Right lobe of liver (tissue), 6 donors: Measurements from ENCODE around the gene C3orf38. TPM values are rescaled to one million over a fixed set of nuclear protein-coding genes. Genes with fewer than 3 reads are reported as not detected.
"Not testable (repeated sequence)": the region's sequence is repeated elsewhere in the genome, so short reads cannot be mapped to it uniquely, and the experiment has no call there.

Experiments used
- ATAC-seq, 4 donors: fragments of 200-7000 bp; cut with Tn5 transposase; one replicate each; pipeline ENCODE4 v1.9.1; 2020; ENCODE audit warnings: mild to moderate bottlenecking in 4 of 4, moderate library complexity in 4 of 4
- DNase-seq, 3 donors: peaks; one replicate each; pipeline ENCODE4 v3.0.0-alpha.2; 2020
- H3K27ac ChIP-seq, 3 donors: fragments of 200-600 bp; one replicate each; pipeline ENCODE4 v1.8.0; 2022
- H3K27me3 ChIP-seq, 2 donors: fragments of 200-600 bp; one replicate each; pipeline ENCODE4 v1.8.0; 2022
- H3K36me3 ChIP-seq, 4 donors: fragments of 200-600 bp; sonication (generic) in 1 of 4; one replicate each; pipeline versions ENCODE4 v1.5.1 to v1.8.0; 2017 to 2022; ENCODE audit warnings: control low read depth in 1 of 4
- H3K4me1 ChIP-seq, 4 donors: fragments of 200-600 bp; sonication (generic) in 1 of 4; one replicate each; pipeline versions ENCODE4 v1.5.1 to v1.8.0; 2017 to 2022; ENCODE audit warnings: control low read depth in 1 of 4
- H3K4me3 ChIP-seq, 3 donors: fragments of 200-600 bp; one replicate each; pipeline ENCODE4 v1.8.0; 2022
- H3K9me3 ChIP-seq, 4 donors: fragments of 200-600 bp; sonication (generic) in 1 of 4; one replicate each; pipeline versions ENCODE4 v1.5.1 to v1.8.0; 2017 to 2022; ENCODE audit warnings: control low read depth in 1 of 4
- POLR2A ChIP-seq: fragments of 450-650 bp; IDR thresholded peaks from one replicate; pipeline ENCODE4 v1.6.1; 2017; ENCODE audit warnings: antibody characterized with exemption, mild to moderate bottlenecking
- WGBS: methylation state at CpG from one replicate; pipeline ENCODE4 v1.1.6; 2018; ENCODE audit warnings: low coverage, low lambda C conversion rate; ENCODE audit not compliant: insufficient coverage; ENCODE audit errors: missing lambda C conversion rate; 5-methylcytosine and 5-hydroxymethylcytosine counted together
- intact Hi-C, 2 donors: fragments of 100-400 bp; cut with DNase I; formaldehyde crosslinking; loops; one replicate each; pipeline versions ENCODE4 v1.11.2 to v1.14.1; 2022
- total RNA-seq, 6 experiments: library from RNA; depleted of rRNA in 2 of 6; stranded (reverse); fragments of >200 nt in 2 of 6; fragmentation: NEBNext Ultra II Directional in 3 of 6; extraction: Animal tissue kit (Norgen Biotek cat#: 25700) in 3 of 6; gene quantifications; one replicate each; pipeline versions ENCODE4 v1.1.0 to v1.2.4, GENCODE V29; 2016 to 2023
- TF ChIP-seq, protein P1 (sequence below), 4 donors: fragments of 200-600 bp in 3 of 4; fragments of 450-650 bp in 1 of 4; IDR thresholded peaks; one replicate each; pipeline versions ENCODE4 v1.5.1 to v1.8.0; 2016 to 2022; ENCODE audit warnings: antibody characterized with exemption in 4 of 4, mild to moderate bottlenecking in 2 of 4
- donor health status: DM: no; HTN: yes; CAD: no.
- donor health status: DM: no; HTN: no; CAD: no.
- donor health status: DM: no; HTN: no; CAD: no.
- donor health status: DM: no; HTN: yes; CAD: no.
- donor health status: DM: no; HTN: yes; CAD: no.

The C3orf38 gene
- total RNA-seq, 6 experiments from 2014 or later: 7.6 to 10.7 (median 9.0) TPM

GRCh38 chr3:88113311-88114162, 36.2 kb upstream of the C3orf38 start:
- no peaks in the 10 kb centered on the region for H3K4me1 ChIP-seq
- no peak overlapping the region for H3K4me3 ChIP-seq
- ATAC-seq (peak; percentile 92 to 94 (median 93)), DNase-seq (peak in 1 of 3 donors; percentile 49)
- no peaks in the 10 kb centered on the region for H3K9me3 ChIP-seq
- H3K36me3 ChIP-seq: peaks cover 0 to 4% (median 0%) of the 10 kb centered on the region in 4 donors
- TF ChIP-seq POLR2A: no peak
- TF ChIP-seq, protein P1, sequence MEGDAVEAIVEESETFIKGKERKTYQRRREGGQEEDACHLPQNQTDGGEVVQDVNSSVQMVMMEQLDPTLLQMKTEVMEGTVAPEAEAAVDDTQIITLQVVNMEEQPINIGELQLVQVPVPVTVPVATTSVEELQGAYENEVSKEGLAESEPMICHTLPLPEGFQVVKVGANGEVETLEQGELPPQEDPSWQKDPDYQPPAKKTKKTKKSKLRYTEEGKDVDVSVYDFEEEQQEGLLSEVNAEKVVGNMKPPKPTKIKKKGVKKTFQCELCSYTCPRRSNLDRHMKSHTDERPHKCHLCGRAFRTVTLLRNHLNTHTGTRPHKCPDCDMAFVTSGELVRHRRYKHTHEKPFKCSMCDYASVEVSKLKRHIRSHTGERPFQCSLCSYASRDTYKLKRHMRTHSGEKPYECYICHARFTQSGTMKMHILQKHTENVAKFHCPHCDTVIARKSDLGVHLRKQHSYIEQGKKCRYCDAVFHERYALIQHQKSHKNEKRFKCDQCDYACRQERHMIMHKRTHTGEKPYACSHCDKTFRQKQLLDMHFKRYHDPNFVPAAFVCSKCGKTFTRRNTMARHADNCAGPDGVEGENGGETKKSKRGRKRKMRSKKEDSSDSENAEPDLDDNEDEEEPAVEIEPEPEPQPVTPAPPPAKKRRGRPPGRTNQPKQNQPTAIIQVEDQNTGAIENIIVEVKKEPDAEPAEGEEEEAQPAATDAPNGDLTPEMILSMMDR (IDR thresholded peaks at IDR 0.05): peak; percentile 67 to 76 (median 68)
- 38% methylated on average over 5 of the region's 5 CpGs for WGBS
- no peaks in the 10 kb centered on the region for H3K27me3 ChIP-seq
- intact Hi-C loops: no loop called here
- no peak overlapping the region for H3K27ac ChIP-seq

DNA sequence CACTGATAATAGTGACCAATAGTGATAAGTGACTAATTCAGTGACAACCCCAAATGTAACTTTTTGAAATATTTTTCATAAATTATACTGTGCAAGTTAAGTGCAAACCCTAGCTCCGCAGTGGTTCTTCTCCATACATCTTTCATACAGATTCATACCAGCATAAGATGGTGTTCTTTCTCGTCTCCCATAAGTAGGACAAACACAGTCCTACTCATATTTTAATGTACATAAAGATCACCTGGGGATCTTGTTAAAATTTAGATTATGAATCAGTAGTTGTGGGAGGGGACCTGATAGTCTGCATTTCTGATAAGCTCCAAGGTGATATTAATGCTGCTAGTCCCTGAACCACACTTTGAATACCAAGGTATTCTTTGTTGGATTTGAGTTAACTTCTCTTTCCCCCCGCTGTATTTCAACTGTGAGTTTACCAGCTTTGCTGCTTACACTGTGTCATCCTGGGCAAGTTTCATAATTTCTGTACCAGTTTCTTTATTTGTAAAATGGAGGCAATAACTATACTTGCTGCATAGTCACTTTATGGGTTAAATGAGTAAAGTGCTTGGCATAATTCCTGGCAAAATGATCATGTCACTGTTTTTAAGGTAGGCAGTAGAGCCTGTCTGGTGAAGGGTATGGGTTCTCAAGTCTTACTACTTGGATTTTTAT, 34.7 kb upstream of the C3orf38 start:
- TF ChIP-seq, protein P1 (IDR thresholded peaks at IDR 0.05): no peak
- no peak for TF ChIP-seq POLR2A
- ATAC-seq: no peak

GRCh38 chr3:88117683-88118082, 32.1 kb upstream of the C3orf38 start:
- no peaks in the 10 kb centered on the region for H3K9me3 ChIP-seq
- H3K27me3 ChIP-seq: no peaks in the 10 kb centered on the region
- H3K36me3 ChIP-seq: peaks cover 0 to 4% (median 0%) of the 10 kb centered on the region in 4 donors
- no peak overlapping the region for H3K27ac ChIP-seq
- TF ChIP-seq, protein P1 (IDR thresholded peaks at IDR 0.05): no peak
- TF ChIP-seq POLR2A: no peak
- WGBS: 0% methylated on average over 1 of the region's 1 CpG
- DNase-seq (no peak), ATAC-seq (peak in 1 of 4 donors; percentile 16)
- no peak overlapping the region for H3K4me3 ChIP-seq
- intact Hi-C loops: no loop called here
- no peaks in the 10 kb centered on the region for H3K4me1 ChIP-seq

More for the DNA sequence above, 34.7 kb upstream of the C3orf38 start:
- no peaks in the 10 kb centered on the region for H3K4me1 ChIP-seq
- no peaks in the 10 kb centered on the region for H3K9me3 ChIP-seq
- no peak overlapping the region for H3K4me3 ChIP-seq
- H3K27ac ChIP-seq: no peak overlapping the region
- H3K36me3 ChIP-seq: peaks cover 0 to 4% (median 0%) of the 10 kb centered on the region in 4 donors
- WGBS: 76% methylated on average over 3 of the region's 3 CpGs
- DNase-seq: no peak
- no peaks in the 10 kb centered on the region for H3K27me3 ChIP-seq
- intact Hi-C loops: no loop called here

DNA sequence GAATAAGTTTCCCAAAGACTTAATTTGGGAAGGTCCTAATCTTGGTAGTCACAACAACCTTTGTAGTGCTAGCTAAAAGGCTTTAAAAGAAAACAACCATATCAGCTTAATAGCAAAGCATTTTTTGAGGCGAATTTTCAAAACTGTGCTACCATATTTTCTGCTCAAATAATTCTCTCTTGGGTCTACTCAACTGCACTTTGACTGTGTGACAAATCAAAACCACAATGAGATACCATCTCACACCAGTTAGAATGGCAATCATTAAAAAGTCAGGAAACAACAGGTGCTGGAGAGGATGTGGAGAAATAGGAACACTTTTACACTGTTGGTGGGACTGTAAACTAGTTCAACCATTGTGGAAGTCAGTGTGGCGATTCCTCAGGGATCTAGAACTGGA, 31.2 kb upstream of the C3orf38 start:
- H3K27ac ChIP-seq, H3K36me3 ChIP-seq, H3K9me3 ChIP-seq, DNase-seq, ATAC-seq, H3K4me1 ChIP-seq, H3K4me3 ChIP-seq, H3K27me3 ChIP-seq, intact Hi-C loops: not testable (repeated sequence)
- WGBS: 100% methylated on average over 1 of the region's 2 CpGs

GRCh38 chr3:88123526-88123925, 26.2 kb upstream of the C3orf38 start:
- intact Hi-C loops: no loop called here
- WGBS: no CpG with 5 or more reads among the region's 1 CpG
- no peaks in the 10 kb centered on the region for H3K36me3 ChIP-seq
- H3K4me1 ChIP-seq: no peaks in the 10 kb centered on the region
- ATAC-seq: no peak
- no peak for DNase-seq
- no peak overlapping the region for H3K27ac ChIP-seq
- TF ChIP-seq, protein P1 (IDR thresholded peaks at IDR 0.05): no peak
- no peak for TF ChIP-seq POLR2A
- no peaks in the 10 kb centered on the region for H3K9me3 ChIP-seq
- no peaks in the 10 kb centered on the region for H3K27me3 ChIP-seq
- H3K4me3 ChIP-seq: no peak overlapping the region
